Hepatocyte (in vitro differentiated cells): ENCODE results near the gene SAPCD2. TPM values are rescaled to one million over a fixed set of nuclear protein-coding genes. Genes with fewer than 3 reads are reported as not detected.

Experiments
- DNase-seq: peaks from one replicate; pipeline ENCODE4 v3.0.0-alpha.2; 2016; ENCODE audit warnings: low spot score
- H2AFZ ChIP-seq: fragments of 200-600 bp; sonication (generic); 2 replicates; pipeline ENCODE4 v1.6.0; 2016; ENCODE audit warnings: antibody characterized with exemption, mild to moderate bottlenecking
- H3K27ac ChIP-seq: fragments of 200-600 bp; sonication (generic); 2 replicates; pipeline ENCODE4 v1.5.1; 2016; ENCODE audit warnings: mild to moderate bottlenecking
- H3K27me3 ChIP-seq: fragments of 200-600 bp; sonication (generic); 2 replicates; pipeline ENCODE4 v1.6.1; 2016
- H3K36me3 ChIP-seq: fragments of 200-600 bp; sonication (generic); replicated peaks from 2 replicates; pipeline ENCODE4 v1.5.1; 2016; ENCODE audit warnings: low read depth; ENCODE audit not compliant: insufficient read depth
- H3K4me1 ChIP-seq: fragments of 200-600 bp; sonication (generic); 2 replicates; pipeline ENCODE4 v1.5.1; 2016; ENCODE audit warnings: mild to moderate bottlenecking, moderate library complexity; ENCODE audit not compliant: insufficient read depth
- H3K4me2 ChIP-seq: fragments of 200-600 bp; sonication (generic); 2 replicates; pipeline ENCODE4 v1.6.0; 2016
- H3K4me3 ChIP-seq: fragments of 200-600 bp; sonication (generic); 2 replicates; pipeline ENCODE4 v1.5.1; 2016; ENCODE audit warnings: mild to moderate bottlenecking
- H3K79me2 ChIP-seq: fragments of 200-600 bp; sonication (generic); 2 replicates; pipeline ENCODE4 v1.6.0; 2017; ENCODE audit warnings: mild to moderate bottlenecking
- H3K9me2 ChIP-seq: fragments of 200-600 bp; sonication (generic); replicated peaks from 2 replicates; pipeline ENCODE4 v1.6.0; 2017; ENCODE audit warnings: mild to moderate bottlenecking; ENCODE audit not compliant: insufficient read depth
- H3K9me3 ChIP-seq: fragments of 200-600 bp; sonication (generic); 2 replicates; pipeline ENCODE4 v1.5.1; 2016; ENCODE audit warnings: low read depth, mild to moderate bottlenecking
- H4K20me1 ChIP-seq: fragments of 200-600 bp; sonication (generic); 2 replicates; pipeline ENCODE4 v1.6.0; 2016; ENCODE audit warnings: mild to moderate bottlenecking; ENCODE audit not compliant: insufficient read depth, poor library complexity, severe bottlenecking
- CTCF ChIP-seq: fragments of 200-600 bp; sonication (generic); IDR thresholded peaks from 2 replicates; pipeline ENCODE4 v1.5.1; 2016; ENCODE audit warnings: antibody characterized with exemption, mild to moderate bottlenecking; ENCODE audit not compliant: poor library complexity
- EZH2 ChIP-seq: fragments of 200-600 bp; sonication (generic); IDR thresholded peaks from 2 replicates; pipeline ENCODE4 v1.6.1; 2016; ENCODE audit warnings: antibody characterized with exemption, mild to moderate bottlenecking, borderline replicate concordance
- EZH2phosphoT487 ChIP-seq: fragments of 200-600 bp; sonication (generic); IDR thresholded peaks from one replicate; pipeline ENCODE4 v1.6.1; 2018; ENCODE audit warnings: antibody characterized with exemption, mild to moderate bottlenecking, low read depth, moderate library complexity; ENCODE audit not compliant: unreplicated experiment, severe bottlenecking
- WGBS: methylation state at CpG from one replicate; pipeline ENCODE4 v1.1.6; 2016; ENCODE audit warnings: low lambda C conversion rate; ENCODE audit errors: missing lambda C conversion rate; 5-methylcytosine and 5-hydroxymethylcytosine counted together
- polyA plus RNA-seq: library from polyadenylated mRNA; unstranded; fragments of >200 nt; fragmentation: Nextera tagmentation; extraction: Ambion mirVana; gene quantifications from 2 replicates; pipeline ENCODE4 v1.2.1, GENCODE V29; 2016
- total RNA-seq: library from RNA; depleted of rRNA; stranded (reverse); fragments of >200 nt; gene quantifications from 2 replicates; pipeline ENCODE4 v1.2.3, GENCODE V29; 2014

SAPCD2 gene
- total and polyA plus RNA-seq, 2 experiments from 2014 or later: 4.8 to 7.5 TPM

GRCh38 chr9:137040568-137040967, 29.8 kb downstream of the SAPCD2 start:
- no peaks in the 10 kb centered on the region for H3K9me3 ChIP-seq
- H3K4me3 ChIP-seq: no peak overlapping the region
- no peaks in the 10 kb centered on the region for H3K4me1 ChIP-seq
- TF ChIP-seq EZH2: no peak
- TF ChIP-seq EZH2phosphoT487: no peak
- no peak for TF ChIP-seq CTCF
- H4K20me1 ChIP-seq: peaks cover 13% of the 10 kb centered on the region
- H3K27me3 ChIP-seq: peaks cover 10% of the 10 kb centered on the region
- peaks cover 3% of the 10 kb centered on the region for H3K79me2 ChIP-seq
- WGBS: 99% methylated on average over 10 of the region's 23 CpGs
- no peak overlapping the region for H3K4me2 ChIP-seq
- no peak for DNase-seq
- H3K36me3 ChIP-seq: no peaks in the 10 kb centered on the region
- no peak overlapping the region for H3K27ac ChIP-seq
- no peak overlapping the region for H2AFZ ChIP-seq
- no peaks in the 10 kb centered on the region for H3K9me2 ChIP-seq

GRCh38 chr9:137039611-137040366, 30.6 kb downstream of the SAPCD2 start:
- no peak overlapping the region for H2AFZ ChIP-seq
- no peak overlapping the region for H3K27ac ChIP-seq
- H3K4me2 ChIP-seq: no peak overlapping the region
- DNase-seq: no peak
- no peaks in the 10 kb centered on the region for H3K9me2 ChIP-seq
- peaks cover 3% of the 10 kb centered on the region for H3K79me2 ChIP-seq
- H3K9me3 ChIP-seq: no peaks in the 10 kb centered on the region
- WGBS: 93% methylated on average over 18 of the region's 32 CpGs
- H3K4me1 ChIP-seq: no peaks in the 10 kb centered on the region
- H4K20me1 ChIP-seq: peaks cover 11% of the 10 kb centered on the region
- H3K36me3 ChIP-seq: no peaks in the 10 kb centered on the region
- peaks cover 5% of the 10 kb centered on the region for H3K27me3 ChIP-seq
- TF ChIP-seq EZH2: no peak
- H3K4me3 ChIP-seq: no peak overlapping the region

GRCh38 chr9:137038916-137039315, 31.4 kb downstream of the SAPCD2 start:
- WGBS: 87% methylated on average over 9 of the region's 9 CpGs
- H4K20me1 ChIP-seq: peaks cover 5% of the 10 kb centered on the region
- no peak overlapping the region for H3K4me3 ChIP-seq
- no peak overlapping the region for H3K27ac ChIP-seq
- H3K4me1 ChIP-seq: no peaks in the 10 kb centered on the region
- TF ChIP-seq CTCF (no peak), EZH2 (no peak), EZH2phosphoT487 (no peak)
- H3K27me3 ChIP-seq: no peaks in the 10 kb centered on the region
- no peaks in the 10 kb centered on the region for H3K9me2 ChIP-seq
- DNase-seq: no peak
- H3K36me3 ChIP-seq: no peaks in the 10 kb centered on the region
- peaks cover 3% of the 10 kb centered on the region for H3K79me2 ChIP-seq
- H2AFZ ChIP-seq: no peak overlapping the region
- H3K9me3 ChIP-seq: no peaks in the 10 kb centered on the region
- H3K4me2 ChIP-seq: no peak overlapping the region

- Histone ChIP-seq H3K27ac (no peak overlapping the region), H4K20me1 (no peaks in the 10 kb centered on the region), H3K4me2 (no peak overlapping the region), H3K4me3 (no peak overlapping the region), H3K9me3 (no peaks in the 10 kb centered on the region), H3K27me3 (no peaks in the 10 kb centered on the region), H2AFZ (no peak overlapping the region), H3K79me2 (no peaks in the 10 kb centered on the region), H3K9me2 (no peaks in the 10 kb centered on the region), H3K4me1 (no peaks in the 10 kb centered on the region), H3K36me3 (no peaks in the 10 kb centered on the region)
- WGBS: 92% methylated on average over 10 of the region's 10 CpGs
- TF ChIP-seq EZH2 (no peak), EZH2phosphoT487 (no peak), CTCF (no peak)
- DNase-seq: no peak
Measured at GRCh38 chr9:137037483-137037882, 32.9 kb downstream of the SAPCD2 start.
